ENCODE results near the gene P3H2. TPM values are rescaled to one million over a fixed set of nuclear protein-coding genes. Genes with fewer than 3 reads are reported as not detected.

The P3H2 gene
- total and polyA plus RNA-seq, 9 of the 15 experiments (the other 6 are each of a cell fraction or from before 2014, with no cell fraction given), result 0.04 to 0.26 (median 0.22) TPM; not detected in 6

DNA sequence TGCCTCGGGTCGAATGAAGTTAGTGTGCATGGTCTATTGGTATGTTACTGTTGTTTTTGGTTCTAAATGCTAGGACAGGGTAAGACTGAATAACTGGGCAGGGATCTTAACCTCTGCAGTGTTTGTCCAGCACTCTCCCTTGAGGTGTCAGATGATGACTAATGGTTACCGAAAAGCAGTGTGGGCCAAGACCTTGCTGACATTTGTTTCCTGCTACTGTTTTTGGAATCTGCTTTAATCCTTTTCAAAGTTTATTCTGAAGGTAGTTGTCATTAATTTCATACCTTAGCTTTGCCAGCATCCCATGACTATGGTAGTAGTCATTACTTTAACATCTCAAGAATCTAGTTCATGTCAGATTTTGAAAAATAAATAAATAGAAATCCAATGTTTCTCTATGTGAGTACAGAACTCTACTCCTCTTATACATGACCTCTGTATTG is 117.0 kb downstream of the P3H2 start:
- intact Hi-C loops (cut with micrococcal nuclease), result no loop called here
- no peaks in the 10 kb centered on the region for H3K36me3 ChIP-seq (ENCODE audit: control insufficient read depth, insufficient read depth, low read length)

More for the DNA sequence above, 117.0 kb downstream of the P3H2 start:
- no peaks in the 10 kb centered on the region for H3K27me3 ChIP-seq (ENCODE audit: control insufficient read depth in 2 of 2, insufficient read depth in 2 of 2, low read length in 2 of 2)
- ChIA-PET CTCF (ENCODE audit: low intra/inter-chr PET ratio) (no interaction called here), POLR2A (no interaction called here)
- H3K9me1 ChIP-seq (ENCODE audit: control insufficient read depth, insufficient read depth, low read length), result no peaks in the 10 kb centered on the region
- ATAC-seq (no peak), FAIRE-seq (no peak), DNase-seq (ENCODE audit: extremely low read depth in 1 of 4, low spot score in 3 of 4) (no peak)
- no peak overlapping the region for H3K4me2 ChIP-seq (ENCODE audit: insufficient read depth, low read length)
- no peaks in the 10 kb centered on the region for H4K20me1 ChIP-seq (replicated peaks; ENCODE audit: control insufficient read depth, insufficient read depth, low read length)
- BruUV-seq (replicated peaks), result no TSS peak
- H3K27ac ChIP-seq (ENCODE audit: extremely low read depth, low read depth, low read length), result no peak overlapping the region
- H2AFZ ChIP-seq (ENCODE audit: low read depth, low read length), result no peak overlapping the region
- 10% methylated on average over 3 of the region's 3 CpGs for WGBS (ENCODE audit: insufficient coverage, low coverage, missing lambda C conversion rate)
- no peaks in the 10 kb centered on the region for H3K4me1 ChIP-seq (replicated peaks in 1 of 2; ENCODE audit: control insufficient read depth in 2 of 2, insufficient read depth in 2 of 2, low read length in 2 of 2)
- H3K9me3 ChIP-seq (replicated peaks; ENCODE audit: control insufficient read depth, insufficient read depth, low read depth, low read length), result no peaks in the 10 kb centered on the region
- H3K4me3 ChIP-seq, result no peak overlapping the region
- no peaks in the 10 kb centered on the region for H3K79me2 ChIP-seq (ENCODE audit: control insufficient read depth, insufficient read depth, low read length)
- H3K9ac ChIP-seq (ENCODE audit: insufficient read depth in 1 of 2, low read depth in 2 of 2, low read length in 2 of 2), result no peak overlapping the region
- in situ Hi-C loops (cut with MboI), result no loop called here
- TF ChIP-seq POLR3A (IDR thresholded peaks at IDR 0.05; ENCODE audit: borderline replicate concordance, extremely low read depth, insufficient read depth, insufficient read length) (no peak), MYC (IDR thresholded peaks at IDR 0.05; ENCODE audit: low read depth, low read length) (no peak), MYC (CRISPR knock-in tag; IDR thresholded peaks at IDR 0.05; ENCODE audit: borderline replicate concordance, low read depth) (no peak), ZBTB17 (CRISPR knock-in tag; IDR thresholded peaks at IDR 0.05) (no peak), RBM14 (IDR thresholded peaks at IDR 0.05; ENCODE audit: borderline replicate concordance, insufficient read depth, low read depth, low read length) (no peak), SAFB2 (IDR thresholded peaks at IDR 0.05; ENCODE audit: borderline replicate concordance, low read depth, low read length, severe bottlenecking) (no peak), ETS2 (tag; IDR thresholded peaks at IDR 0.05; ENCODE audit: borderline replicate concordance, poor library complexity, severe bottlenecking) (no peak), NUFIP1 (IDR thresholded peaks at IDR 0.05; ENCODE audit: partially characterized antibody) (no peak), CBX8 (IDR thresholded peaks at IDR 0.05; ENCODE audit: borderline replicate concordance, extremely low read depth, low read depth, low read length, poor library complexity, severe bottlenecking) (no peak)
- TF ChIP-seq, protein P1, sequence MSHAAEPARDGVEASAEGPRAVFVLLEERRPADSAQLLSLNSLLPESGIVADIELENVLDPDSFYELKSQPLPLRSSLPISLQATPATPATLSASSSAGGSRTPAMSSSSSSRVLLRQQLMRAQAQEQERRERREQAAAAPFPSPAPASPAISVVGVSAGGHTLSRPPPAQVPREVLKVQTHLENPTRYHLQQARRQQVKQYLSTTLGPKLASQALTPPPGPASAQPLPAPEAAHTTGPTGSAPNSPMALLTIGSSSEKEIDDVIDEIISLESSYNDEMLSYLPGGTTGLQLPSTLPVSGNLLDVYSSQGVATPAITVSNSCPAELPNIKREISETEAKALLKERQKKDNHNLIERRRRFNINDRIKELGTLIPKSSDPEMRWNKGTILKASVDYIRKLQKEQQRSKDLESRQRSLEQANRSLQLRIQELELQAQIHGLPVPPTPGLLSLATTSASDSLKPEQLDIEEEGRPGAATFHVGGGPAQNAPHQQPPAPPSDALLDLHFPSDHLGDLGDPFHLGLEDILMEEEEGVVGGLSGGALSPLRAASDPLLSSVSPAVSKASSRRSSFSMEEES (CRISPR knock-in tag; IDR thresholded peaks at IDR 0.05), result no peak
- TF ChIP-seq, protein P2, sequence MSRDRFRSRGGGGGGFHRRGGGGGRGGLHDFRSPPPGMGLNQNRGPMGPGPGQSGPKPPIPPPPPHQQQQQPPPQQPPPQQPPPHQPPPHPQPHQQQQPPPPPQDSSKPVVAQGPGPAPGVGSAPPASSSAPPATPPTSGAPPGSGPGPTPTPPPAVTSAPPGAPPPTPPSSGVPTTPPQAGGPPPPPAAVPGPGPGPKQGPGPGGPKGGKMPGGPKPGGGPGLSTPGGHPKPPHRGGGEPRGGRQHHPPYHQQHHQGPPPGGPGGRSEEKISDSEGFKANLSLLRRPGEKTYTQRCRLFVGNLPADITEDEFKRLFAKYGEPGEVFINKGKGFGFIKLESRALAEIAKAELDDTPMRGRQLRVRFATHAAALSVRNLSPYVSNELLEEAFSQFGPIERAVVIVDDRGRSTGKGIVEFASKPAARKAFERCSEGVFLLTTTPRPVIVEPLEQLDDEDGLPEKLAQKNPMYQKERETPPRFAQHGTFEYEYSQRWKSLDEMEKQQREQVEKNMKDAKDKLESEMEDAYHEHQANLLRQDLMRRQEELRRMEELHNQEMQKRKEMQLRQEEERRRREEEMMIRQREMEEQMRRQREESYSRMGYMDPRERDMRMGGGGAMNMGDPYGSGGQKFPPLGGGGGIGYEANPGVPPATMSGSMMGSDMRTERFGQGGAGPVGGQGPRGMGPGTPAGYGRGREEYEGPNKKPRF (IDR thresholded peaks at IDR 0.05; ENCODE audit: low read depth, low read length), result no peak
